T47D (cell line): ENCODE results near the gene DCUN1D2.
"Not testable (repeated sequence)": the region's sequence is repeated elsewhere in the genome, so short reads cannot be mapped to it uniquely, and the experiment has no call there.

Experiments
- DNase-seq, 2 experiments: peaks; one replicate each; pipeline versions ENCODE4 v3.0.0 to v3.0.0-alpha.2; 2011 to 2012; ENCODE audit warnings: low read depth in 1 of 2, low spot score in 1 of 2
- JUND ChIP-seq: IDR thresholded peaks from 2 replicates; pipeline ENCODE4 v1.6.1; 2012; ENCODE audit warnings: low read depth
- in situ Hi-C: cut with HindIII; loops from 2 replicates; pipeline ENCODE4 v1.10.0; 2016; ENCODE audit warnings: low sequenced_read_pairs, low pct_unique_long_range_greater_than_20kb

The DCUN1D2 gene

GRCh38 chr13:113477724-113478123 is 12.8 kb downstream of the DCUN1D2 start:
- no peak for TF ChIP-seq JUND
- DNase-seq, result no peak
- in situ Hi-C loops, result no loop called here

GRCh38 chr13:113476811-113477210 is 13.7 kb downstream of the DCUN1D2 start:
- no peak for DNase-seq
- TF ChIP-seq JUND, result no peak
- in situ Hi-C loops, result no loop called here

GRCh38 chr13:113475911-113476310 is 14.6 kb downstream of the DCUN1D2 start:
- no peak for TF ChIP-seq JUND
- no peak for DNase-seq
- in situ Hi-C loops, result no loop called here

GRCh38 chr13:113475280-113475679 is 15.2 kb downstream of the DCUN1D2 start:
- in situ Hi-C loops, result no loop called here
- no peak for DNase-seq
- TF ChIP-seq JUND, result no peak

- TF ChIP-seq JUND, result no peak
- in situ Hi-C loops, result no loop called here
- no peak for DNase-seq
Observed at GRCh38 chr13:113474179-113474578, 16.3 kb downstream of the DCUN1D2 start.

- no peak for DNase-seq
- in situ Hi-C loops, result no loop called here
- TF ChIP-seq JUND, result no peak
Observed at GRCh38 chr13:113472355-113473025, 18.0 kb downstream of the DCUN1D2 start.

- no peak for TF ChIP-seq JUND
- in situ Hi-C loops, result no loop called here
- DNase-seq, result no peak
Observed at GRCh38 chr13:113471844-113472243, 18.7 kb downstream of the DCUN1D2 start.

- in situ Hi-C loops, result not testable (repeated sequence)
Observed at GRCh38 chr13:113470635-113471163, 19.8 kb downstream of the DCUN1D2 start.

GRCh38 chr13:113470073-113470472 is 20.4 kb downstream of the DCUN1D2 start:
- TF ChIP-seq JUND, result no peak
- no peak for DNase-seq
- in situ Hi-C loops, result no loop called here

More at GRCh38 chr13:113470635-113471163, 19.8 kb downstream of the DCUN1D2 start:
- not testable (repeated sequence) for DNase-seq

GRCh38 chr13:113469582-113469981 is 20.9 kb downstream of the DCUN1D2 start:
- in situ Hi-C loops, result no loop called here
- TF ChIP-seq JUND, result no peak
- no peak for DNase-seq

- TF ChIP-seq JUND, result no peak
- peak in 1 of 2 experiments; percentile 53 for DNase-seq
- in situ Hi-C loops, result no loop called here
Observed at GRCh38 chr13:113468472-113469201, 21.9 kb downstream of the DCUN1D2 start.

- no peak for TF ChIP-seq JUND
- in situ Hi-C loops, result no loop called here
Observed at GRCh38 chr13:113468029-113468428, 22.5 kb downstream of the DCUN1D2 start.

GRCh38 chr13:113466383-113466782 is 24.1 kb downstream of the DCUN1D2 start:
- DNase-seq, result no peak
- in situ Hi-C loops, result no loop called here
- TF ChIP-seq JUND, result no peak

More at GRCh38 chr13:113468029-113468428, 22.5 kb downstream of the DCUN1D2 start:
- no peak for DNase-seq
